ENCODE data around the gene IGFLR1. TPM values are rescaled to one million over a fixed set of nuclear protein-coding genes. Genes with fewer than 3 reads are reported as not detected.

IGFLR1 gene
- total and polyA plus RNA-seq, 9 of the 15 experiments (the other 6 are each of a cell fraction or from before 2014, with no cell fraction given) = 1.0 to 14.3 (median 4.6) TPM

DNA sequence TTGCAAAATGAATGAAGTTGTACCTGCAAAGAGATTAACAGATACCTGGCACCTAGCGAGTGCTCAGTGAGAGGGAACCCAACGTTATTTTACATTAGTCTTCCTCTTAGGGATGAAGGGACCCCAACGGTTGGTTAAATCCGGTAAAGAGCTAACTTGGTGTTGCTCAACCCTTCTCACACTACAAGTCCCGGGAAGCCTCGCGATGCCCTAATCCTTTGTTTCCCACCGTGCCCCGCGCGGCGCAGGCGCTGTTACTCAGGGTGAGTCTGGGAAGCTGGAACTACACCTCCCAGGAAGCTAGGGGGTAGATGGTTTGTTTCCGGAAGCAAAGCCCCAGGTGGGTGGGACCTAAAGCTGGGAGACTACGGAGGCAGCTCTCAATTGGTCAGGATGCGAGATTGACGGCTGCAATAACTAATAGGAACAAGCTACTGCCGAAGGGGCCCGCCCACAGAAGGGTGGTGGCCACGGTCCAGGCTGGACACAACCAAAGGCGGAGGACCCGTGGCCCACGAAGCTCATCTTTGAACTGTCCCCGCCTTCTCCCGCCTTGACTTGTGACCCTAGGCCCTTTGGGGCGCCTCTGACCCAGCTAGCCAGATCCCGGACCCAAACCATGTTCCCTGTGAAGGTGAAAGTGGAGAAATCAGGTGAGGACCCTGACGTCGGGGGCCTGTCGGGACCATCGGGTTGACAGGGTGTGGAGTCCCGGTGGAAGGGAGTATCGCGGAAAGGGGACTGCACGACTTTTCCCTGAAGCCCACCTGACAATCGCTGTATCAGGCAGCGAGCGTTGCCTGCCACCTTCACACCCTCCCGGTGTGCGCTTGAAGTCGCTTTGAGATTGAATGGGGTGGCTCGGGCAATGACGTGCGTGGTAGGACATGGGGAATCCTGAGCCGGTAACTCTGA is 6.1 kb upstream of the IGFLR1 start, which contains the start of gene LIN37:
TSS of gene LIN37 (plus strand) at position 471 of the 915 bp plus-strand sequence. CDS start at position 620, 149 bp downstream.
- peak within 1 kb of the TSS; percentile 68 for H3K27ac ChIP-seq (ENCODE audit: extremely low read depth, low read depth, low read length)
- CTCF ChIA-PET (ENCODE audit: low intra/inter-chr PET ratio) = no interaction called here
- peak within 1 kb of the TSS; percentile 82 for H3K4me3 ChIP-seq
- no peaks in the 10 kb centered on the region for H3K9me1 ChIP-seq (ENCODE audit: control insufficient read depth, insufficient read depth, low read length)
- H3K27me3 ChIP-seq (ENCODE audit: control insufficient read depth in 2 of 2, insufficient read depth in 2 of 2, low read length in 2 of 2) = no peaks in the 10 kb centered on the region
- peaks cover 16% of the 10 kb centered on the region for H3K79me2 ChIP-seq (ENCODE audit: control insufficient read depth, insufficient read depth, low read length)
- under 1% methylated on average over 45 of the region's 45 CpGs for WGBS (ENCODE audit: insufficient coverage, low coverage, missing lambda C conversion rate)
- peak within 1 kb of the TSS; percentile 96 for H3K4me2 ChIP-seq (ENCODE audit: insufficient read depth, low read length)
- intact Hi-C loops (cut with micrococcal nuclease) = loop anchor here (10.0 kb wide), 1 partner anchor 104 kb away; the partner anchor contains the start of genes COX6B1 and ETV2
- ATAC-seq (peak; percentile 90), FAIRE-seq (peak; percentile 100), DNase-seq (ENCODE audit: extremely low read depth in 1 of 4, low spot score in 3 of 4) (peak; percentile 88 to 99 (median 93))
- H3K36me3 ChIP-seq (ENCODE audit: control insufficient read depth, insufficient read depth, low read length) = peaks cover 21% of the 10 kb centered on the region; the same call in 1 of the 3 replicates
- BruUV-seq (replicated peaks) = TSS peak; percentile 47
- H3K9ac ChIP-seq (ENCODE audit: insufficient read depth in 1 of 2, low read depth in 2 of 2, low read length in 2 of 2) = peak within 1 kb of the TSS; percentile 78 to 96
- no peaks in the 10 kb centered on the region for H3K9me3 ChIP-seq (replicated peaks; ENCODE audit: control insufficient read depth, insufficient read depth, low read depth, low read length)
- POLR2A ChIA-PET = interaction anchor here (0.6 to 2.5 kb wide), 11 partner anchors 9 to 1902 kb away, joined by 3 to 12 read pairs (median 4); partner anchors contain the start of genes HSPB6 and PROSER3
- peak within 1 kb of the TSS; percentile 94 for H2AFZ ChIP-seq (ENCODE audit: low read depth, low read length)
- H3K4me1 ChIP-seq (replicated peaks in 1 of 2; ENCODE audit: control insufficient read depth in 2 of 2, insufficient read depth in 2 of 2, low read length in 2 of 2) = peaks cover 18 to 31% of the 10 kb centered on the region in 2 experiments; a peak in 4 of 5 replicates
- in situ Hi-C loops (cut with MboI) = no loop called here
- H4K20me1 ChIP-seq (replicated peaks; ENCODE audit: control insufficient read depth, insufficient read depth, low read length) = no peaks in the 10 kb centered on the region
- no peak for TF ChIP-seq SMARCE1 (IDR thresholded peaks at IDR 0.05)
- TF ChIP-seq ZBTB7A (IDR thresholded peaks at IDR 0.05; ENCODE audit: borderline replicate concordance, control insufficient read depth, low read depth, low read length) = peak; percentile 49; the same call in 1 of the 2 replicates
- peak; percentile 99 for TF ChIP-seq CEBPB (tag; IDR thresholded peaks at IDR 0.05)
- TF ChIP-seq YBX1 (IDR thresholded peaks at IDR 0.05) = no peak
- TF ChIP-seq CHD4 (IDR thresholded peaks at IDR 0.05; ENCODE audit: insufficient read depth, insufficient replicate concordance, low read depth, low read length, poor library complexity, severe bottlenecking) = no peak
- peak; percentile 25; the same call in 1 of the 2 replicates for TF ChIP-seq KLF6 (CRISPR knock-in tag; IDR thresholded peaks at IDR 0.05; ENCODE audit: borderline replicate concordance)
- TF ChIP-seq BRD4 (IDR thresholded peaks at IDR 0.05) = no peak
- peak; percentile 96 for TF ChIP-seq ZNF143 (CRISPR knock-in tag; IDR thresholded peaks at IDR 0.05)
- peak; percentile 77 for TF ChIP-seq NFYB (IDR thresholded peaks at IDR 0.05; ENCODE audit: extremely low read depth, insufficient read length)
- TF ChIP-seq, protein P1, sequence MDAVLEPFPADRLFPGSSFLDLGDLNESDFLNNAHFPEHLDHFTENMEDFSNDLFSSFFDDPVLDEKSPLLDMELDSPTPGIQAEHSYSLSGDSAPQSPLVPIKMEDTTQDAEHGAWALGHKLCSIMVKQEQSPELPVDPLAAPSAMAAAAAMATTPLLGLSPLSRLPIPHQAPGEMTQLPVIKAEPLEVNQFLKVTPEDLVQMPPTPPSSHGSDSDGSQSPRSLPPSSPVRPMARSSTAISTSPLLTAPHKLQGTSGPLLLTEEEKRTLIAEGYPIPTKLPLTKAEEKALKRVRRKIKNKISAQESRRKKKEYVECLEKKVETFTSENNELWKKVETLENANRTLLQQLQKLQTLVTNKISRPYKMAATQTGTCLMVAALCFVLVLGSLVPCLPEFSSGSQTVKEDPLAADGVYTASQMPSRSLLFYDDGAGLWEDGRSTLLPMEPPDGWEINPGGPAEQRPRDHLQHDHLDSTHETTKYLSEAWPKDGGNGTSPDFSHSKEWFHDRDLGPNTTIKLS (IDR thresholded peaks at IDR 0.05; ENCODE audit: borderline replicate concordance, low read depth) = peak; percentile 95
- TF ChIP-seq CXXC5 (CRISPR knock-in tag; IDR thresholded peaks at IDR 0.05) = peak; percentile 37; the same call in 1 of the 2 replicates
- no peak for TF ChIP-seq SAFB (IDR thresholded peaks at IDR 0.05; ENCODE audit: borderline replicate concordance, low read depth, low read length)
- TF ChIP-seq CBX8 (IDR thresholded peaks at IDR 0.05; ENCODE audit: borderline replicate concordance, extremely low read depth, low read depth, low read length, poor library complexity, severe bottlenecking) = no peak
- TF ChIP-seq ZNF699 (CRISPR knock-in tag; IDR thresholded peaks at IDR 0.05; ENCODE audit: insufficient replicate concordance) = no peak
- peak; percentile 98 for TF ChIP-seq ELF1 (tag; IDR thresholded peaks at IDR 0.05)
- peak; percentile 19; the same call in 1 of the 2 replicates for TF ChIP-seq ETV5 (CRISPR knock-in tag; IDR thresholded peaks at IDR 0.05; ENCODE audit: low read depth)
- TF ChIP-seq TCF7 (IDR thresholded peaks at IDR 0.05; ENCODE audit: borderline replicate concordance) = no peak
